Epithelial cell of proximal tubule (primary cell): ENCODE measurements around the gene DNASE1L3. TPM values are rescaled to one million over a fixed set of nuclear protein-coding genes. Genes with fewer than 3 reads are reported as not detected.
"Not testable (repeated sequence)": the region's sequence is repeated elsewhere in the genome, so short reads cannot be mapped to it uniquely, and the experiment has no call there.

Experiments used
- DNase-seq: peaks from one replicate; pipeline ENCODE4 v3.0.0-alpha.2; 2011; ENCODE audit warnings: low read depth
- H3K4me3 ChIP-seq: 2 replicates; pipeline ENCODE4 v1.5.1; 2011; ENCODE audit warnings: low read depth, mild to moderate bottlenecking, low read length
- CTCF ChIP-seq: conservative IDR thresholded peaks from 2 replicates; pipeline ENCODE4 v1.5.1; 2012; ENCODE audit warnings: low read depth, mild to moderate bottlenecking, low read length
- total RNA-seq: library from RNA; depleted of rRNA; stranded (reverse); fragments of >200 nt; gene quantifications from 2 replicates; pipeline ENCODE4 v1.2.3, GENCODE V29; 2015

Gene DNASE1L3
- total RNA-seq, 1 donor from 2014 or later, result not detected

GRCh38 chr3:58206406-58207011, 4.3 kb downstream of the DNASE1L3 start:
- no peak for DNase-seq
- TF ChIP-seq CTCF, result no peak
- H3K4me3 ChIP-seq, result no peak overlapping the region

GRCh38 chr3:58205981-58206380, 4.8 kb downstream of the DNASE1L3 start:
- no peak for DNase-seq
- H3K4me3 ChIP-seq, result no peak overlapping the region
- no peak for TF ChIP-seq CTCF

- no peak overlapping the region for H3K4me3 ChIP-seq
- DNase-seq, result no peak
- no peak for TF ChIP-seq CTCF
These were observed 6.1 kb downstream of the DNASE1L3 start for GRCh38 chr3:58204720-58205119.

GRCh38 chr3:58203541-58203940, 7.2 kb downstream of the DNASE1L3 start:
- no peak for TF ChIP-seq CTCF
- no peak overlapping the region for H3K4me3 ChIP-seq
- DNase-seq, result no peak

- no peak for TF ChIP-seq CTCF
- H3K4me3 ChIP-seq, result no peak overlapping the region
- DNase-seq, result no peak
These were observed 7.8 kb downstream of the DNASE1L3 start for GRCh38 chr3:58202917-58203360.

GRCh38 chr3:58201451-58201850, 9.3 kb downstream of the DNASE1L3 start:
- not testable (repeated sequence) for H3K4me3 ChIP-seq, DNase-seq

- no peak overlapping the region for H3K4me3 ChIP-seq
- DNase-seq, result no peak
- no peak for TF ChIP-seq CTCF
These were observed 9.9 kb downstream of the DNASE1L3 start for GRCh38 chr3:58200846-58201355.
